MM.1S (cell line): ENCODE results near the gene DDX51.

Experiments
- CTCF ChIP-seq: fragments of 300-600 bp; sonication (generic); IDR thresholded peaks from 2 replicates; pipeline ENCODE4 v1.5.1; 2016; ENCODE audit warnings: antibody characterized with exemption, low read length, mixed read lengths
- EZH2 ChIP-seq: fragments of 300-600 bp; sonication (generic); optimal IDR thresholded peaks from 2 replicates; pipeline ENCODE3; 2017; ENCODE audit warnings: low read depth, mild to moderate bottlenecking, antibody characterized with exemption, low read length, mixed read lengths
- EZH2phosphoT487 ChIP-seq: fragments of 300-600 bp; sonication (generic); IDR thresholded peaks from 2 replicates; pipeline ENCODE4 v1.6.1; 2018; ENCODE audit warnings: antibody characterized with exemption, low read length

- TF ChIP-seq CTCF (no peak), EZH2 (no peak), EZH2phosphoT487 (no peak)
Observed at GRCh38 chr12:132166093-132166492, 22.0 kb upstream of the DDX51 start.
